GM18499 (cell line): Measurements from ENCODE around the gene ALG8.
"Not testable (repeated sequence)": the region's sequence is repeated elsewhere in the genome, so short reads cannot be mapped to it uniquely, and the experiment has no call there.

Experiments used
- ATAC-seq: cut with Tn5 transposase; IDR thresholded peaks from one replicate; pipeline ENCODE4 v1.9.1; 2021; ENCODE audit warnings: moderate number of reproducible peaks; ENCODE audit not compliant: insufficient read depth, unreplicated experiment

The ALG8 gene

GRCh38 chr11:78109081-78110015 is 30.1 kb downstream of the ALG8 start:
- ATAC-seq, result no peak

GRCh38 chr11:78100676-78101472 is 38.6 kb downstream of the ALG8 start:
- no peak for ATAC-seq

- ATAC-seq, result no peak
These were observed 39.2 kb downstream of the ALG8 start for GRCh38 chr11:78100261-78100660.

- no peak for ATAC-seq
These were observed 39.8 kb downstream of the ALG8 start for GRCh38 chr11:78099666-78100065.

- ATAC-seq, result no peak
These were observed 41.6 kb downstream of the ALG8 start for GRCh38 chr11:78097666-78098385.

GRCh38 chr11:78094250-78094649 is 45.2 kb downstream of the ALG8 start:
- ATAC-seq, result no peak

- not testable (repeated sequence) for ATAC-seq
These were observed 52.8 kb downstream of the ALG8 start for GRCh38 chr11:78086521-78087074.

GRCh38 chr11:78085972-78086371 is 53.5 kb downstream of the ALG8 start:
- no peak for ATAC-seq

GRCh38 chr11:78084506-78084905 is 54.9 kb downstream of the ALG8 start:
- not testable (repeated sequence) for ATAC-seq

GRCh38 chr11:78083021-78083420 is 56.4 kb downstream of the ALG8 start:
- ATAC-seq, result no peak

- ATAC-seq, result no peak
These were observed 57.3 kb downstream of the ALG8 start for GRCh38 chr11:78082146-78082545.

GRCh38 chr11:78081583-78081982 is 57.8 kb downstream of the ALG8 start:
- no peak for ATAC-seq

GRCh38 chr11:78080818-78081495 is 58.5 kb downstream of the ALG8 start:
- no peak for ATAC-seq

GRCh38 chr11:78080084-78080817 is 59.2 kb downstream of the ALG8 start:
- no peak for ATAC-seq

GRCh38 chr11:78079232-78080083 is 60.0 kb downstream of the ALG8 start, which contains the start of gene NDUFC2:
Gene NDUFC2, minus strand, starts transcription at chr11:78079862. Its CDS starts 118 bp downstream, at chr11:78079744.
- no peak for ATAC-seq

GRCh38 chr11:78078218-78079167 is 60.9 kb downstream of the ALG8 start:
- ATAC-seq, result no peak

GRCh38 chr11:78077592-78077991 is 61.8 kb downstream of the ALG8 start:
- ATAC-seq, result not testable (repeated sequence)
